ENCODE data around the gene HDGFL2.

The HDGFL2 gene

DNA sequence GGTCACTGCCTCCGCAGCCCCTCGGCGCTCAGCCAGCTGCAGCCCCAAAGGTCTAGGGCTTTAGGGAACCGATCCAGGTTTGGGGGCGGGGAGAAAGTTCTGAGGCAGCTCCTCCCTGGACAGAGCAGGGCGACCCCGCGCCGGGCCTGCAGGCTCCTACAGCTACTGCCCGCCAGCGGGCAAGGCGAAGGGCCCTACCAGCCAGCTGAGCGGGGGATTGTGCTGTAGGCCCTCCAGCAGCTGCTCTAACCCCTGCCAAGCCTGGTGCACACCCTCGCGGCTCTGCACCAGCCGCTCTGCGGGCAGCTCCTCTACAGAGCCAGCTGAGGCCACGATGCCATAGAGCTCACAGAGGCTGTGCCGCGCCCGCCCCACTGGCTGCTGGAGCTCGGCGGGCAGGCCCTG is 32.2 kb downstream of the HDGFL2 start:
- no peaks in the 10 kb centered on the region for H3K36me3 Mint-ChIP-seq (ENCODE audit: low read depth)
- H3K9me3 Mint-ChIP-seq, result no peaks in the 10 kb centered on the region
- no peak overlapping the region for H3K4me3 Mint-ChIP-seq
- H3K27me3 Mint-ChIP-seq, result no peaks in the 10 kb centered on the region
- H3K4me1 Mint-ChIP-seq (ENCODE audit: low read depth), result peaks cover 31% of the 10 kb centered on the region
- no peak overlapping the region for H3K27ac Mint-ChIP-seq
- intact Hi-C loops (cut with micrococcal nuclease), result no loop called here

DNA sequence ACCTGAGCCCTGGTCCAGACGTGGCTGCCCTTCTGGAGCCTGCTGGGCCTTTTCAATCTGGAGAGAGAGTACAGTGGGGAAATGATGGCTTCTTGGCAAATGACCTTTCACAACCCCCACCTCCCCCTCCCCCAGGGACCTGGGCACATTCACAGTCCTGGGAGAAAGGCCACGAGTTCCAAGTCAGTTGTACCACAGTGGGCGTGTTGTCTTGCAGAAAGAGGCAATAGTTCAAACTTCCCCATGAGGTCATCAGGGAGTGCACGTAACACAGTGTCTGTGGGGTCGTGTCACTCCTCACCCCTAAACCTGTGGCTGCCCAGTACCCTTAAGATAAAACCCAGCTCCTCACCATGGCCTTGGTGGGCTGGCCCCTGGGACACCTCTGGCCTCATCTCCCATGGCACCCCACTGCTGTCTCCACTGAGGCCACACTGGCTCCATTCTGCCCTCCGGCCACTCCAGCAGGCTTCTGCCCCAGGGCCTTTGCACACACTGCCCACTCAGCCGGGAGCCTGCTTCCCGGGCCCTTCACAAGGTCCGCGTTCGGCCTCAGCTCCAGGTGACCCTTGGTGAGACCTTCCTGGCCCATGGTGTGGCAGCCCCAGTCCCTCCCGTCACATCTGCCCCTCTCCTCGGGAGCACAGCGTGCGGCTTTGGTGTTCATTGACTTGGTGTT is 32.9 kb downstream of the HDGFL2 start:
- intact Hi-C loops (cut with micrococcal nuclease), result no loop called here
- Mint-ChIP-seq H3K27me3 (no peaks in the 10 kb centered on the region), H3K4me3 (no peak overlapping the region), H3K27ac (no peak overlapping the region), H3K36me3 (ENCODE audit: low read depth) (no peaks in the 10 kb centered on the region), H3K9me3 (no peaks in the 10 kb centered on the region), H3K4me1 (ENCODE audit: low read depth) (peaks cover 31% of the 10 kb centered on the region)

DNA sequence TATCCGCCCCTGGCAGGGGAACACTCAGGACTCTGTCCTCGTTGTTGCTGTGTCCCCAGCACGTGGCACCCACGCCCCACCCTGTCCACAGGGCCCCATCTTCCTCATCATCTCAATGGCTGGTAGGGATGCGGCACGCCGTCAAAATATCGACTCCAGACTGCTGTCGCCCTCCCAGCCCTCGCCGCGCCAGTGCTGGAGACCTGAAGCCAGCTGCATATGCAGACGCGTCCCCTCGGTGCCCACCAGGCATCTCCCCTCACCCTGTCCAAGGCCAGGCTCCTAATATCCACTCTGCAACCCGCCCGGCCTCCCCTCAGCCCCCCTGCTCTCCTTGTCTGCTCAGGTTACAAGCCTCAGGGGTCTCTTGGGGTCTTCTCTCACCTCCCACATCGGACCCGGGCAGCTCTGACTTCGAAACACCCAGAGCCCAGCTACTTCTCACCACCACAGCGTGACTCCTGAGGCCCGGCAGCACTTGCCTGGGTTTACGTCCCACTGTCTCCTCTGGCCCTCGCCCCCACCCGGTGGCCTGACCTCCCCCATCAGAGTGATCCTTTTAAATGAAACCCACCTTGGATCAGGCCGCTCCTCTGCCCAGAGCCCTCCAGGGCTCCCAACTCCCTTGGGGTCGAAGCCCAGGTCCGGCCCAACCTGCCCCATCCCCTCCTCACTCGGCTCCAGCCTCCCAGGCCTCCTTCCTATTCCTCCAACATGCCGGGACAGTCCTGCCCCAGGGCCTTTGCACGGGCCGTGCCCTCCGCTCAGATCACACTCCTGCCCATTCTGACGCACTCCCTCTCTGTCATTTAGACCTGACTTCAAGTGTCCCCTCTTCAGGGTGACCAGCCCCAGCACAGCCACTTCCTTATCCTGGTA is 33.7 kb downstream of the HDGFL2 start:
- no peaks in the 10 kb centered on the region for H3K36me3 Mint-ChIP-seq (ENCODE audit: low read depth)
- H3K9me3 Mint-ChIP-seq, result no peaks in the 10 kb centered on the region
- no peak overlapping the region for H3K4me3 Mint-ChIP-seq
- intact Hi-C loops (cut with micrococcal nuclease), result no loop called here
- H3K27ac Mint-ChIP-seq, result no peak overlapping the region
- H3K4me1 Mint-ChIP-seq (ENCODE audit: low read depth), result peaks cover 31% of the 10 kb centered on the region
- no peaks in the 10 kb centered on the region for H3K27me3 Mint-ChIP-seq

DNA sequence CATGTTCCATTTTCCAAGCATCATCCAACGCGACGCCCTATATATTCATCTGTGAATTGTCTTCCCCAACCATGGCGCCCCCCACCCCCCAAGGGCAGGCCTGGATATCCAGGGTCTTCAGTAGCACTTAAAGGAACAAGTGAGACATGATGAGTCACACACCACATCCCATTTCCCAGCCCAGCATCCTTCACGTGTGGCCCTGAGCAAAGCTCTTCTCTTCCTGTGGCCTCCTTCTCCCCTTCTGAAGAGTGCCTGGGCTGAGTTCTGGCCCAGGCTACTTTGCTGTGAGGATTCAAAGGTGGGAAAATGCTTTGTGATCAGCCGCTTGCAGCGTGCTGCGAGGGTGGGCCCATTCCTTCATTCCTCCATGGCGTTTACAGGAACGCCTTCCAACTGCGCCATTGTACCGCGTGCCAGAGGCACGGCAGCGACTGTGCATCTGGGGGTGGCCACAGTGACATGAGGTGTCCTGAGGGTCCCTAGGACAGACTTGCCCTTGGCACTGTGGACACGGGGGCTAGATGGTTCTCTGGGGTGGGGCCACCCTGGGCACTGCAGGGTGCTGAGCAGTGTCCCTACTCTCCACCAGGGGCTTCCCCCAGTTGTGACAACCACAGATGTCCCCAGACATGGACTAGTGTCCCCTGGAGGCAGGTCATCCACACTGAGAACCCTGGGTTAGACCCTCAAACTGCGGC is 34.5 kb downstream of the HDGFL2 start:
- Mint-ChIP-seq H3K9me3 (no peaks in the 10 kb centered on the region), H3K27me3 (no peaks in the 10 kb centered on the region), H3K4me1 (ENCODE audit: low read depth) (peaks cover 31% of the 10 kb centered on the region), H3K27ac (no peak overlapping the region), H3K36me3 (ENCODE audit: low read depth) (no peaks in the 10 kb centered on the region), H3K4me3 (no peak overlapping the region)
- intact Hi-C loops (cut with micrococcal nuclease), result no loop called here

DNA sequence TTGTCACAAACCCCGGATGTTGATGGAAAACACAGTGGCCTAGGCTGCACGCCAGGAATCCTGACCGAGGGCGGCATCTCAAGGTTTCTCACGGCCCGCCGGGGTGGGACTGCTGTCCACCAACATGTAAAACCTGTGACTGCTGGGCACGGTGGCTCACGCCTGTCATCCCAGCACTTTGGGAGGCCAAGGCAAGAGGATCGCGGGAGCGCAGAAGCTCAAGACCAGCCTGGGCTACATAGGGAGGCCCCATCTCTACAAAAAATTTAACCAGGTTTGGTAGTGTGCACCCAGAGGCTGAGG is 35.0 kb downstream of the HDGFL2 start:
- H3K4me1 Mint-ChIP-seq (ENCODE audit: low read depth), result peaks cover 31% of the 10 kb centered on the region
- intact Hi-C loops (cut with micrococcal nuclease), result no loop called here
- no peak overlapping the region for H3K27ac Mint-ChIP-seq
- no peaks in the 10 kb centered on the region for H3K36me3 Mint-ChIP-seq (ENCODE audit: low read depth)
- H3K9me3 Mint-ChIP-seq, result no peaks in the 10 kb centered on the region
- no peaks in the 10 kb centered on the region for H3K27me3 Mint-ChIP-seq
- no peak overlapping the region for H3K4me3 Mint-ChIP-seq

DNA sequence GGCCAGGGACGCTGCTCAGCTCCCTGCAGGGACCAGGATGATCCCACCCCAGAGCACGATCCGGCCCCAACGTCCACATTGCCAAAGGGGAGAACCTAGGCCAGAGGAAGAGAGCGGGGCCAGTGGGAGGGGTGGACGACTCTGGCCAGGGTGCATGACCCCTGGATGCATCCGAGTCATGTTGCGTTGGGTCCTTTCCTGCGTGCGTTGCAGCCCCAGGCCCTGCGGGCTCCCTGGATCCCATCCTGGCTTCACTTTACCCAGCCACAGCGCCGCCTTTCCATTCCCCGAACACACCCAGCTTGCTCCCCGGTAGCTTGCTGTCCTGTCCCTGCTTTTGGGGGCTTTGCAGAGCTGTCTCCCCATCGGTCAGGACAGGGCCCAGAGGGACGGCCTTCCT is 35.7 kb downstream of the HDGFL2 start:
- Mint-ChIP-seq H3K4me3 (no peak overlapping the region), H3K4me1 (ENCODE audit: low read depth) (peaks cover 31% of the 10 kb centered on the region), H3K9me3 (no peaks in the 10 kb centered on the region), H3K36me3 (ENCODE audit: low read depth) (no peaks in the 10 kb centered on the region), H3K27ac (no peak overlapping the region), H3K27me3 (no peaks in the 10 kb centered on the region)
- intact Hi-C loops (cut with micrococcal nuclease), result no loop called here

DNA sequence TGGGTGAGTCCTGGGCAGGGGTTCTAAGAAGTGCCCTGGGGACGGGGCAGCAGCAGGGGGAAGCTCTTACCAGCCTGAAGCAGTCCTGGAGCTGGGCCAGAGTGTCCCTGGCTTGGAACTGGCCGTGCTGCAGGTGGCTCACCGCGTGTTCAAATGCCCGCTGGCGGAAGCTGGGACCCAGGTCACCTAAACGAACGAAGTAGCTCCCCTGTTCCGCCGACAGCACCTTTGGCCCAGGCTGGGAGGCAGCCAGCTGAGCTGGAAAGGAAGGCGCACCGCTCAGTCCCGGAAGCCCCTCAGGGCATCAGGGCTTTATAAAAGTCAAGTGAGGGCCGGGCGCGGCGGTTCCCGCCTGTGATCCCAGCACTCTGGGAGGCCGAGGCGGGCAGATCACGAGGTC is 36.6 kb downstream of the HDGFL2 start:
- intact Hi-C loops (cut with micrococcal nuclease), result no loop called here
- H3K9me3 Mint-ChIP-seq, result no peaks in the 10 kb centered on the region
- no peak overlapping the region for H3K4me3 Mint-ChIP-seq
- H3K27me3 Mint-ChIP-seq, result peaks cover 5% of the 10 kb centered on the region
- H3K4me1 Mint-ChIP-seq (ENCODE audit: low read depth), result peaks cover 31% of the 10 kb centered on the region
- no peak overlapping the region for H3K27ac Mint-ChIP-seq
- no peaks in the 10 kb centered on the region for H3K36me3 Mint-ChIP-seq (ENCODE audit: low read depth)

DNA sequence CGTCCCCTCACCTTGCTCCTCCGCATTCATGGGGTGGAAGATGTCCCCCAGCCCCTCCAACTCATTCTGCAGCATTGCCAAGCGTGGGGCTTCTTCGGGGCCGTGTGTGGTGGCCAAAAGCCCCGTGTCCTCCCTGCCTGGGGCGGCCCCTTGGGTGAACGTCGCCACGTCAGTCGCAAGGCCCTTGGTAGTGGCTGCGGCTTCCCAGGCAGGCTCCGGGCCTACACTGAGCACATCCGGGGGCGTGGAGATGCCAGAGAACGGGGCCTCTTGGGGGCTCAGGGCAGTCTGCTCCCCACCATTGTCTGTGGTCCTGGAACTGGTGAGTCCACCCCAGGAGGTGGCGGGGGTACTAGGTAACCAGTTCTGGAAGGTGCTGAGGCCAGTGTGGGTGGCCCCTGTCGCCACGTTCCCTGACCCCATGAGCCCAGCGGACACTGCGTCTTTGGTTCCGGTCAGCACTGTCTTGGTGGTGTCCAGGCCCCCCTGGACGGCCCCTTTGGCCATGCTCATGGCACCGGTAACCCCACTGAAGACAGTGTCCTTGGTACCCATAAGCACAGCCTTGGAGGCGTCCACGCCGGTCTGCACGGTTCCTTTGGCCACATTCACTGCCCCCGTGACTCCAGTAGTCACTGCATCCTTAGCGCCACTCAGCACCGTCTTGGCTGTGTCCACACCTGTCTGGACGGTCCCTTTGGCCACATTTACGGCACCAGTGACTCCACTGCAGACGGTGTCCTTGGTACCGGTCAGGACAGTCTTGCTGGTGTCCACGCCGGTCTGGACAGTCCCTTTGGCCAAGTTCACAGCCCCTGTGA is 38.5 kb downstream of the HDGFL2 start:
- no peak overlapping the region for H3K4me3 Mint-ChIP-seq
- no peaks in the 10 kb centered on the region for H3K9me3 Mint-ChIP-seq
- peaks cover 12% of the 10 kb centered on the region for H3K4me1 Mint-ChIP-seq (ENCODE audit: low read depth)
- no peak overlapping the region for H3K27ac Mint-ChIP-seq
- intact Hi-C loops (cut with micrococcal nuclease), result no loop called here
- no peaks in the 10 kb centered on the region for H3K36me3 Mint-ChIP-seq (ENCODE audit: low read depth)
- H3K27me3 Mint-ChIP-seq, result peaks cover 8% of the 10 kb centered on the region

DNA sequence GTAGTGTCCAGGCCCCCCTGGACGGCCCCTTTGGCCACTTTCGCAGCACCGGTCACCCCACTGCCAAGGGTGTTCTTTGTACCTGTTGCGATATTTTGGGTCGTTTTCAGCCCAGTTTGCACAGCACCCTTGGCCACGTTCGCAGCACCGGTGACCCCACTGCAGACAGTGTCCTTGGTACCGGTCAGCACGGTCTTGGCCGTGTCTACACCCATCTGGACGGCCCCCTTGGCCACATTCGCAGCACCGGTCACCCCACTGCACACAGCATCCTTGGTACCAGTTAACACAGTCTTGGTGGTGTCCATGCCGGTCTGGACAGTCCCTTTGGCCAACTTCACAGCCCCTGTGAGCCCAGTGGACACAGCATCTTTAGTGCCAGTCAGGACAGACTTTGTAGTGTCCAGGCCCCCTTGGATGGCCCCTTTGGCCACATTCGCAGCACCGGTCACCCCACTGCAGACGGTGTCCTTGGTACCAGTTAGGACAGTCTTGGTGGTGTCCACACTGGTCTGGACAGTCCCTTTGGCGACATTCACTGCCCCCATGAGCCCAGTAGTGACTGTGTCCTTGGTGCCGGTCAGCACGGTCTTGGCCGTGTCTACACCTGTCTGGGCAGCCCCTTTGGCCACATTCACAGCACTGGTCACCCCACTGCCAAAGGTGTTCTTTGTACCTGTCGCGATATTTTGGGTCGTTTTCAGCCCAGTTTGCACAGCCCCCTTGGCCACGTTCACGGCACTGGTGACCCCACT is 39.4 kb downstream of the HDGFL2 start:
- Mint-ChIP-seq H3K9me3 (no peaks in the 10 kb centered on the region), H3K36me3 (ENCODE audit: low read depth) (no peaks in the 10 kb centered on the region), H3K4me3 (no peak overlapping the region), H3K4me1 (ENCODE audit: low read depth) (peaks cover 4% of the 10 kb centered on the region), H3K27ac (no peak overlapping the region), H3K27me3 (peaks cover 9% of the 10 kb centered on the region)
- intact Hi-C loops (cut with micrococcal nuclease), result no loop called here

DNA sequence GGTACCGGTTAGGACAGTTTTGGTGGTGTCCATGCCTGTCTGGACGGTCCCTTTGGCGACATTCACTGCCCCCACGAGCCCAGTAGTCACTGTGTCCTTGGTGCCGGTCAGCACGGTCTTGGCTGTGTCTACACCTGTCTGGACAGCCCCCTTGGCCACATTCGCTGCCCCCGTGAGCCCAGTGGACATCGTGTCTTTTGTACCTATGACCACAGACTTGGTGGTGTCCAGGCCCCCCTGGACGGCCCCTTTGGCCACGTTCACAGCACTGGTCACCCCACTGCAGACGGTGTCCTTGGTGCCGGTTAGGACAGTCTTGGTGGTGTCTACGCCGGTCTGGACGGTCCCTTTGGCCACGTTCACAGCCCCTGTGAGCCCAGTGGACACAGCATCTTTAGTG is 40.0 kb downstream of the HDGFL2 start:
- Mint-ChIP-seq H3K27ac (no peak overlapping the region), H3K4me3 (no peak overlapping the region), H3K27me3 (peaks cover 12% of the 10 kb centered on the region), H3K4me1 (ENCODE audit: low read depth) (no peaks in the 10 kb centered on the region), H3K36me3 (ENCODE audit: low read depth) (no peaks in the 10 kb centered on the region), H3K9me3 (no peaks in the 10 kb centered on the region)
- intact Hi-C loops (cut with micrococcal nuclease), result no loop called here

DNA sequence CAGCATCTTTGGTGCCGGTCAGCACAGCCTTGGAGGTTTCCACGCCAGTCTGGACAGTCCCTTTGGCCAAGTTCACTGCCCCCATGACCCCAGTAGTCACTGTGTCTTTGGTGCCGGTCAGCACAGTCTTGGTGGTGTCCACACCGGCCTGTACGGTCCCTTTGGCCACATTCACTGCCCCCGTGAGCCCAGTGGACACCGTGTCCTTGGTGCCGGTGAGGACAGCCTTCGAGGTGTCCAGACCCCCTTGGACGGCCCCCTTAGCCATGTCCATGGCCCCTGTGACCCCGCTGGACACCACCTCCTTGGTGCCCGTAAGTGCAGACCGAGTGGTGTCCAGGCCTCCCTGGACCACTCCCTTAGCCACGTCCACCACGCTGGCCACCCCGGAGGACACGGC is 41.2 kb downstream of the HDGFL2 start:
- H3K9me3 Mint-ChIP-seq, result no peaks in the 10 kb centered on the region
- intact Hi-C loops (cut with micrococcal nuclease), result no loop called here
- no peak overlapping the region for H3K4me3 Mint-ChIP-seq
- H3K36me3 Mint-ChIP-seq (ENCODE audit: low read depth), result no peaks in the 10 kb centered on the region
- H3K4me1 Mint-ChIP-seq (ENCODE audit: low read depth), result no peaks in the 10 kb centered on the region
- H3K27me3 Mint-ChIP-seq, result peaks cover 13% of the 10 kb centered on the region
- H3K27ac Mint-ChIP-seq, result no peak overlapping the region

DNA sequence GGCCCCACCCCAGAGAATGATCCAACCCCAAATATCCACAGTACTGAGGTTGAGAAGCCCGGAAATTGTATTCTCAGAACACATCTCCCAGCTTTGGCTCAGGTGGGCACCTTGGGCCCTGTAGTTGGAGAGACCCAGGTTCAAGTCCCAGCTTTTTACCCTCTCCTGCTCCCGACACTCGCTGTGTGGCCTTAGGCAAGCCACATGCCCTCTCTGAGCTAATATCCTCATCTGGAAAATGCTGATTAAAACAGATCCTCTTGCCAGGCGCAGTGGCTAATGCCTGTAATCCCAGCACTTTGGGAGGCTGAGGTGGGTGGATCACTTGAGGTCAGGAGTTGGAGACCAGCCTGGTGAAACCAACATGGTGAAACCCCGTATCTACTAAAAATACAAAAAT is 43.6 kb downstream of the HDGFL2 start:
- Mint-ChIP-seq H3K27ac (no peak overlapping the region), H3K4me3 (no peak overlapping the region), H3K36me3 (ENCODE audit: low read depth) (no peaks in the 10 kb centered on the region), H3K9me3 (no peaks in the 10 kb centered on the region), H3K27me3 (peaks cover 20% of the 10 kb centered on the region), H3K4me1 (ENCODE audit: low read depth) (no peaks in the 10 kb centered on the region)
- intact Hi-C loops (cut with micrococcal nuclease), result no loop called here

DNA sequence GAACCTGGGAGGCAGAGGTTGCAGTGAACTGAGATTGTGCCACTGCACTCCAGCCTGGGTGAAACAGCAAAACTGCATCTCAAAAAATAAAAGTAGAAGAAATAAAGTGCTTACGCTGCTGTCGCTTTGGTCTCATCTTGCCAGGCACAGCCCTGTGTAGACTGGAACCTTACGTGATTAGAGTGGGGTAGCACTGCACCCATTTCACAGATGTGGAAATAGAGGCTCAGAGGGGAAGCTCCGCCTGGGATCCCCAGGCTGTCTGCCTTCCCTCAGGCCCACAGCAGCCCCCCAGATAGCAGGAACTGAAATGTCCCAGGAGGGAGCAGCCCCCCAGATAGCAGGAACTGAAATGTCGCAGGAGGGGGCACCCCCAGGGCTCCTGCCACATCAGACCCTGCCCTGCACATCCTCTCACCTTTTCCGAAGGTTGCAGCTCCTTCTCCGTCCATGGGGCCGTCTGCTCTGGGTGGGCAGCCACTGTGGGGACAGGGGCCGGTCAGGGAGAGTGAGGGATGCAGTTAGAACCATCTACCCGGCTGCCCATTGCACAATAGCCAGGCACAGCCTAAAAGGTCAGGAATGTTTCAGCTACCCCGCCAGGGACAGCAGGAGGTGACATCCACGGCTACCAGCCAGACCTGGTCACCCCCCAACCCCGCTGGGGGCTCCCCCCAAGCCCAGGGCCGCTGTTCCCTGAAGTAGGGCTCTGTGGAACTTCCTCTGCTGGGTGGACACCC is 44.3 kb downstream of the HDGFL2 start:
- no peak overlapping the region for H3K27ac Mint-ChIP-seq
- intact Hi-C loops (cut with micrococcal nuclease), result no loop called here
- H3K4me3 Mint-ChIP-seq, result no peak overlapping the region
- peaks cover 24% of the 10 kb centered on the region for H3K27me3 Mint-ChIP-seq
- no peaks in the 10 kb centered on the region for H3K4me1 Mint-ChIP-seq (ENCODE audit: low read depth)
- H3K36me3 Mint-ChIP-seq (ENCODE audit: low read depth), result no peaks in the 10 kb centered on the region
- H3K9me3 Mint-ChIP-seq, result no peaks in the 10 kb centered on the region

Measured in dendritic cell treated with granulocyte-macrophage colony-stimulating factor and Interleukin-4, amounts not matched to agents 40 ng/mL and 50 ng/mL, for 4 days (primary cell).